A549 (cell line): Measurements from ENCODE around the gene METTL21C. TPM values are rescaled to one million over a fixed set of nuclear protein-coding genes. Genes with fewer than 3 reads are reported as not detected.

Experiments used
- ATAC-seq, 2 experiments: fragments of 200-7000 bp in 1 of 2; fragments of >200 bp in 1 of 2; cut with Nextera tagmentation in 1 of 2; cut with Tn5 transposase in 1 of 2; 3 replicates each; pipeline versions ENCODE4 v1.8.0 to v1.9.1; 2018 to 2020; ENCODE audit warnings: mild to moderate bottlenecking in 1 of 2, moderate library complexity in 1 of 2
- CTCF ChIA-PET: fragments of 300-600 bp; sonication (Branson Sonifier 250); formaldehyde crosslinking; extraction: SDS; loops from one replicate; lab custom pipeline; 2021; ENCODE audit warnings: antibody characterized with exemption, inconsistent platforms; lab: Yijun Ruan, JAX
- POLR2A ChIA-PET: fragments of 350-600 bp; formaldehyde crosslinking; extraction: SDS; loops from one replicate; lab custom pipeline; 2021; ENCODE audit warnings: antibody characterized with exemption, inconsistent platforms; lab: Yijun Ruan, JAX
- DNase-seq, 2 experiments: peaks; one replicate each; pipeline versions ENCODE4 v3.0.0 to v3.0.0-alpha.2; 2011 to 2016; ENCODE audit warnings: low read depth in 1 of 2, low spot score in 1 of 2
- FAIRE-seq: peaks from 2 replicates; lab custom pipeline; 2011; peaks lifted over from hg19 to GRCh38; lab: Jason Lieb, UNC
- H3K27ac ChIP-seq, 2 experiments: fragments of >200 bp; sonication (Bioruptor Twin); formaldehyde crosslinking; 3 replicates each; pipeline ENCODE4 v1.5.1; 2016 to 2017
- H3K4me1 ChIP-seq: fragments of >200 bp; sonication (Bioruptor Twin); formaldehyde crosslinking; 3 replicates; pipeline ENCODE4 v1.6.1; 2016
- H3K4me2 ChIP-seq: fragments of >200 bp; sonication (Bioruptor Twin); formaldehyde crosslinking; 3 replicates; pipeline ENCODE4 v1.6.1; 2016
- H3K4me3 ChIP-seq: fragments of >200 bp; sonication (Bioruptor Twin); formaldehyde crosslinking; 3 replicates; pipeline ENCODE4 v1.5.1; 2016
- H3K9me3 ChIP-seq: fragments of >200 bp; sonication (Bioruptor Twin); formaldehyde crosslinking; 3 replicates; pipeline ENCODE4 v1.6.1; 2016
- CBX2 ChIP-seq: fragments of 200-600 bp; sonication (generic); IDR thresholded peaks from 2 replicates; pipeline ENCODE4 v1.6.1; 2016; ENCODE audit warnings: low read depth, mild to moderate bottlenecking, borderline replicate concordance
- CEBPB ChIP-seq, 2 experiments: fragments of >200 bp in 1 of 2; sonication (Bioruptor Twin) in 1 of 2; formaldehyde crosslinking in 1 of 2; IDR thresholded peaks; 2 replicates each; pipeline ENCODE4 v1.6.1; 2012 to 2016
- CHD2 ChIP-seq: fragments of 150-350 bp; IDR thresholded peaks from 2 replicates; pipeline ENCODE4 v1.6.1; 2014; ENCODE audit warnings: low read length; ENCODE audit not compliant: partially characterized antibody
- CHD4 ChIP-seq: fragments of 200-600 bp; sonication (generic); IDR thresholded peaks from 2 replicates; pipeline ENCODE4 v1.6.1; 2016; ENCODE audit warnings: antibody characterized with exemption, mild to moderate bottlenecking, borderline replicate concordance
- EHMT2 ChIP-seq: fragments of 200-600 bp; sonication (generic); IDR thresholded peaks from 2 replicates; pipeline ENCODE4 v1.6.1; 2016; ENCODE audit warnings: antibody characterized with exemption, low read depth, mild to moderate bottlenecking, moderate library complexity
- FOSB ChIP-seq: fragments of 250-450 bp; sonication (Bioruptor Pico); IDR thresholded peaks from 2 replicates; pipeline ENCODE4 v1.5.0; 2020; ENCODE audit warnings: mild to moderate bottlenecking, moderate library complexity
- HEYL ChIP-seq: fragments of 250-450 bp; sonication (Bioruptor Pico); IDR thresholded peaks from 2 replicates; pipeline ENCODE4 v1.8.0; 2021; ENCODE audit warnings: mild to moderate bottlenecking, moderate library complexity
- HOXB13 ChIP-seq: fragments of 250-450 bp; sonication (Bioruptor Pico); IDR thresholded peaks from 2 replicates; pipeline ENCODE4 v1.5.0; 2020; ENCODE audit warnings: low read depth, mild to moderate bottlenecking, moderate library complexity
- JUNB ChIP-seq: fragments of >200 bp; sonication (Bioruptor Twin); formaldehyde crosslinking; IDR thresholded peaks from 2 replicates; pipeline ENCODE4 v1.6.1; 2016
- KDM1A ChIP-seq: fragments of 200-600 bp; sonication (generic); IDR thresholded peaks from 2 replicates; pipeline ENCODE4 v1.6.1; 2016; ENCODE audit warnings: low read depth, mild to moderate bottlenecking
- KDM5A ChIP-seq: fragments of 200-600 bp; sonication (generic); IDR thresholded peaks from 2 replicates; pipeline ENCODE4 v1.6.1; 2016; ENCODE audit warnings: antibody characterized with exemption, mild to moderate bottlenecking
- MAFK ChIP-seq: fragments of 450-650 bp; IDR thresholded peaks from 2 replicates; pipeline ENCODE4 v1.6.1; 2014; ENCODE audit not compliant: partially characterized antibody
- PHF8 ChIP-seq: fragments of 200-600 bp; sonication (generic); IDR thresholded peaks from 2 replicates; pipeline ENCODE4 v1.6.1; 2016; ENCODE audit warnings: low read depth, mild to moderate bottlenecking, antibody characterized with exemption, moderate library complexity, borderline replicate concordance
- POLR2AphosphoS2 ChIP-seq: conservative IDR thresholded peaks from 2 replicates; pipeline ENCODE4 v1.6.1; 2012; ENCODE audit warnings: low read length, improper control_type of control experiment, inconsistent platforms
- RAD21 ChIP-seq, 2 experiments: fragments of >200 bp in 1 of 2; sonication (Bioruptor Twin) in 1 of 2; formaldehyde crosslinking in 1 of 2; IDR thresholded peaks in 1 of 2; conservative IDR thresholded peaks in 1 of 2; 2 replicates in 1 of 2; 3 replicates in 1 of 2; pipeline ENCODE4 v1.6.1; 2012 to 2018; ENCODE audit warnings: inconsistent platforms in 1 of 2
- RARB ChIP-seq: fragments of 250-450 bp; sonication (Bioruptor Pico); IDR thresholded peaks from 2 replicates; pipeline ENCODE4 v1.8.0; 2021; ENCODE audit warnings: mild to moderate bottlenecking, moderate library complexity
- RFX5 ChIP-seq: fragments of 450-650 bp; IDR thresholded peaks from 2 replicates; pipeline ENCODE4 v1.7.1; 2014; ENCODE audit warnings: antibody characterized with exemption, mild to moderate bottlenecking, moderate library complexity
- RNF2 ChIP-seq: fragments of 200-600 bp; sonication (generic); IDR thresholded peaks from 2 replicates; pipeline ENCODE4 v1.6.1; 2016; ENCODE audit warnings: low read depth, mild to moderate bottlenecking, antibody characterized with exemption, moderate library complexity, borderline replicate concordance
- SMC3 ChIP-seq: fragments of >200 bp; sonication (Bioruptor Twin); formaldehyde crosslinking; IDR thresholded peaks from 3 replicates; pipeline ENCODE4 v1.6.1; 2018; ENCODE audit warnings: inconsistent platforms
- TP53 ChIP-seq: fragments of 250-450 bp; sonication (Bioruptor Pico); IDR thresholded peaks from 2 replicates; pipeline ENCODE4 v1.5.0; 2021; ENCODE audit warnings: mild to moderate bottlenecking, moderate library complexity
- ZFP36 ChIP-seq: fragments of 450-650 bp; IDR thresholded peaks from 2 replicates; pipeline ENCODE4 v1.6.1; 2014; ENCODE audit warnings: borderline replicate concordance; ENCODE audit not compliant: partially characterized antibody
- ZNF302 ChIP-seq: fragments of 250-450 bp; sonication (Bioruptor Pico); IDR thresholded peaks from 2 replicates; pipeline ENCODE4 v1.9.0; 2021; ENCODE audit warnings: inconsistent platforms, mild to moderate bottlenecking, moderate library complexity
- ZSCAN20 ChIP-seq: fragments of 250-450 bp; sonication (Bioruptor Pico); IDR thresholded peaks from 2 replicates; pipeline ENCODE4 v1.8.0; 2022; ENCODE audit warnings: mild to moderate bottlenecking, moderate library complexity
- WGBS: methylation state at CpG from one replicate; pipeline ENCODE4 v1.1.6; 2017; ENCODE audit errors: missing lambda C conversion rate; 5-methylcytosine and 5-hydroxymethylcytosine counted together
- polyA plus RNA-seq, 4 experiments: library from polyadenylated mRNA; depleted of rRNA in 3 of 4; stranded (reverse); fragments of >200 nt; fragmentation: RNase III in 1 of 4; extraction: RNeasy Plus Mini Kit Qiagen cat#74134 plus additional on column Dnase treatment in 1 of 4; gene quantifications; 2 replicates in 3 of 4; 3 replicates in 1 of 4; pipeline ENCODE4 v1.2.3, GENCODE V29; 2011 to 2017
- TF ChIP-seq, protein P1 (sequence below): fragments of >200 bp; sonication (Bioruptor Twin); formaldehyde crosslinking; IDR thresholded peaks from 2 replicates; pipeline ENCODE4 v1.6.1; 2016
- TF ChIP-seq, protein P2 (sequence below): fragments of 250-450 bp; sonication (Bioruptor Pico); IDR thresholded peaks from 2 replicates; pipeline ENCODE4 v1.5.0; 2020; ENCODE audit warnings: low read depth, mild to moderate bottlenecking, moderate library complexity
- TF ChIP-seq, protein P3 (sequence below): IDR thresholded peaks from 2 replicates; pipeline ENCODE4 v1.6.1; 2012; ENCODE audit warnings: low read depth, borderline replicate concordance

Gene METTL21C
- polyA plus RNA-seq, 2 of the 4 experiments (the other 2 are of a cell fraction), result not detected

DNA sequence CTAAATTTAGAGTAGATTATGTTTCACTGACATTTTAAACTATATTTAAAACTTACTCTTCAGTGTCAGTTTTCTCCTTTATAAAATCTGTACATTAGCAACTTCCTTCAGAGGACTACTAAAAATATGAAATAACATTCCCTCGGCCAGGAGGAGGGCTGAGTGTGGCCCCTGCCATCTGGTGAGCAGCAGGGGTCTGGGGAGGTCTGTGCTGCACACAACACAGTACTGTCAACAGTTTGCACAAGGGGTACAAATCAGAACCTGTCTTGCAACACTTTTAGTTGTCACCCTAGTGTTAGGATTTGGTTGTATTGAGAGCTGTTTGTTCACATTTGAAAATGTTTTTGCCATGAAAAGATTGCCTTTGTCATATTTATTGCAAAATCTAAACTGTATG lies 49.1 kb downstream of the METTL21C start:
- Histone ChIP-seq H3K4me3 (no peak overlapping the region), H3K4me1 (no peaks in the 10 kb centered on the region), H3K27ac (no peak overlapping the region), H3K4me2 (no peak overlapping the region), H3K9me3 (no peaks in the 10 kb centered on the region)
- FAIRE-seq (no peak), ATAC-seq (no peak), DNase-seq (no peak)
- TF ChIP-seq ZSCAN20 (CRISPR knock-in tag) (no peak), FOSB (CRISPR knock-in tag) (no peak), KDM1A (no peak), MAFK (no peak), RFX5 (no peak), CHD2 (no peak), ZFP36 (no peak), CHD4 (no peak), CEBPB (IDR thresholded peaks at IDR 0.05) (no peak), RNF2 (no peak), HOXB13 (CRISPR knock-in tag) (no peak), HEYL (CRISPR knock-in tag) (no peak), TP53 (CRISPR knock-in tag) (no peak), PHF8 (no peak), KDM5A (no peak), EHMT2 (no peak), JUNB (no peak)
- TF ChIP-seq, protein P1, sequence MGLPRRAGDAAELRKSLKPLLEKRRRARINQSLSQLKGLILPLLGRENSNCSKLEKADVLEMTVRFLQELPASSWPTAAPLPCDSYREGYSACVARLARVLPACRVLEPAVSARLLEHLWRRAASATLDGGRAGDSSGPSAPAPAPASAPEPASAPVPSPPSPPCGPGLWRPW, result no peak
- CTCF ChIA-PET, result no interaction called here
- POLR2A ChIA-PET, result no interaction called here
- WGBS, result 75% methylated on average over 1 of the region's 1 CpG

DNA sequence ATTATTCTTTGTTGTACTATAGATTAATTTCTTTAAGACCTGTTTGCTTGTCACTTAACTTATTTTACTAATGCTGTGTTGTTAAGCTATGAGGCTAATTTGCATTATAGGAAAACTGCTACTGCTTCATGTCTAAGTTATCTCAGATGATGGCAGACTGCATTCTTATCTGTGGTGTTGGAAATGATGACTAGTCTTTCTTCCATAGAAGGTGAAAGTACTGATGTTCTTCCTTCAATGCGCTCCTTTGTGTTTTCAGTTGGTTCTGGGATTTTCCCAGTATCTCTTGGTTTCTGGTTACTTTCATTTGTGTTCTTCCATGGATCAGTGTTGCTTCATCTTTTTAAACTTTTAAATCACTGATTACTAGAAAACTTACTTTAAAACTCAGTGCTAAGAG lies 51.2 kb downstream of the METTL21C start:
- ChIA-PET POLR2A (interaction anchor here (0.6 kb wide), 1 partner anchor 23 kb away, joined by 12 read pairs; no protein-coding TSS in a partner anchor), CTCF (no interaction called here)
- no peaks in the 10 kb centered on the region for H3K9me3 ChIP-seq
- no peaks in the 10 kb centered on the region for H3K4me1 ChIP-seq
- no peak overlapping the region for H3K27ac ChIP-seq
- no peak overlapping the region for H3K4me2 ChIP-seq
- no peak for FAIRE-seq
- TF ChIP-seq SMC3 (no peak), CHD4 (no peak), RAD21 (conservative IDR thresholded peaks at IDR 0.05 in 1 of 2, IDR thresholded peaks at IDR 0.05 in 1 of 2) (no peak), RARB (no peak), POLR2AphosphoS2 (no peak), CBX2 (no peak), HOXB13 (CRISPR knock-in tag) (no peak), CHD2 (no peak), ZNF302 (CRISPR knock-in tag) (no peak), CEBPB (IDR thresholded peaks at IDR 0.05) (no peak), TP53 (CRISPR knock-in tag) (no peak)
- TF ChIP-seq, protein P2, sequence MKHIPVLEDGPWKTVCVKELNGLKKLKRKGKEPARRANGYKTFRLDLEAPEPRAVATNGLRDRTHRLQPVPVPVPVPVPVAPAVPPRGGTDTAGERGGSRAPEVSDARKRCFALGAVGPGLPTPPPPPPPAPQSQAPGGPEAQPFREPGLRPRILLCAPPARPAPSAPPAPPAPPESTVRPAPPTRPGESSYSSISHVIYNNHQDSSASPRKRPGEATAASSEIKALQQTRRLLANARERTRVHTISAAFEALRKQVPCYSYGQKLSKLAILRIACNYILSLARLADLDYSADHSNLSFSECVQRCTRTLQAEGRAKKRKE, result no peak
- TF ChIP-seq, protein P3, sequence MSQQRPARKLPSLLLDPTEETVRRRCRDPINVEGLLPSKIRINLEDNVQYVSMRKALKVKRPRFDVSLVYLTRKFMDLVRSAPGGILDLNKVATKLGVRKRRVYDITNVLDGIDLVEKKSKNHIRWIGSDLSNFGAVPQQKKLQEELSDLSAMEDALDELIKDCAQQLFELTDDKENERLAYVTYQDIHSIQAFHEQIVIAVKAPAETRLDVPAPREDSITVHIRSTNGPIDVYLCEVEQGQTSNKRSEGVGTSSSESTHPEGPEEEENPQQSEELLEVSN, result no peak
- TF ChIP-seq, protein P1, result no peak
- TF ChIP-seq, all 56 proteins: peak for 0
- H3K4me3 ChIP-seq, result no peak overlapping the region
- ATAC-seq (no peak), DNase-seq (no peak)
- WGBS, result 91% methylated on average over 1 of the region's 1 CpG
